ENCODE measurements around the gene DLG2.

The DLG2 gene

GRCh38 chr11:83717537-83717936, 1909.6 kb downstream of the DLG2 start:
- no peak for DNase-seq (ENCODE audit: low read depth)

- DNase-seq (ENCODE audit: low read depth) = no peak
These were observed 1911.1 kb downstream of the DLG2 start for GRCh38 chr11:83715927-83716535.

GRCh38 chr11:83713708-83714107, 1913.4 kb downstream of the DLG2 start:
- no peak for DNase-seq (ENCODE audit: low read depth)

GRCh38 chr11:83711106-83711527, 1916.0 kb downstream of the DLG2 start:
- DNase-seq (ENCODE audit: low read depth) = no peak

GRCh38 chr11:83709434-83709833, 1917.7 kb downstream of the DLG2 start:
- DNase-seq (ENCODE audit: low read depth) = no peak

GRCh38 chr11:83706566-83706965, 1920.6 kb downstream of the DLG2 start:
- DNase-seq (ENCODE audit: low read depth) = no peak

- DNase-seq (ENCODE audit: low read depth) = no peak
These were observed 1924.3 kb downstream of the DLG2 start for GRCh38 chr11:83702796-83703195.

- DNase-seq (ENCODE audit: low read depth) = no peak
These were observed 1929.6 kb downstream of the DLG2 start for GRCh38 chr11:83697518-83697917.

- no peak for DNase-seq (ENCODE audit: low read depth)
These were observed 1932.1 kb downstream of the DLG2 start for GRCh38 chr11:83695046-83695445.

GRCh38 chr11:83694191-83694910, 1932.8 kb downstream of the DLG2 start:
- DNase-seq (ENCODE audit: low read depth) = no peak

- no peak for DNase-seq (ENCODE audit: low read depth)
These were observed 1933.7 kb downstream of the DLG2 start for GRCh38 chr11:83693306-83693992.

- no peak for DNase-seq (ENCODE audit: low read depth)
These were observed 1934.5 kb downstream of the DLG2 start for GRCh38 chr11:83692675-83693074.

GRCh38 chr11:83691451-83691950, 1935.6 kb downstream of the DLG2 start:
- no peak for DNase-seq (ENCODE audit: low read depth)

GRCh38 chr11:83689144-83689780, 1937.9 kb downstream of the DLG2 start:
- no peak for DNase-seq (ENCODE audit: low read depth)

GRCh38 chr11:83687787-83688186, 1939.4 kb downstream of the DLG2 start:
- DNase-seq (ENCODE audit: low read depth) = no peak

GRCh38 chr11:83685730-83686129, 1941.4 kb downstream of the DLG2 start:
- no peak for DNase-seq (ENCODE audit: low read depth)

- DNase-seq (ENCODE audit: low read depth) = no peak
These were observed 1943.1 kb downstream of the DLG2 start for GRCh38 chr11:83684071-83684470.

- DNase-seq (ENCODE audit: low read depth) = no peak
These were observed 1944.6 kb downstream of the DLG2 start for GRCh38 chr11:83682611-83682973.

- DNase-seq (ENCODE audit: low read depth) = no peak
These were observed 1945.1 kb downstream of the DLG2 start for GRCh38 chr11:83681906-83682610.

GRCh38 chr11:83681031-83681781, 1945.9 kb downstream of the DLG2 start:
- no peak for DNase-seq (ENCODE audit: low read depth)

GRCh38 chr11:83680321-83680720, 1946.8 kb downstream of the DLG2 start:
- no peak for DNase-seq (ENCODE audit: low read depth)
